Activated naive CD4-positive, alpha-beta T cell treated with anti-CD3 and anti-CD28 coated beads, Interleukin-2, amount 50 U/mL, for 24 hours (primary cell): ENCODE results near the gene ACOT7.
"Not testable (repeated sequence)": the region's sequence is repeated elsewhere in the genome, so short reads cannot be mapped to it uniquely, and the experiment has no call there.

Source experiments
- H3K27ac Mint-ChIP-seq: one replicate; pipeline ENCODE4 v1.8.0; 2021; ENCODE audit warnings: mild to moderate bottlenecking, mixed read lengths
- H3K27me3 Mint-ChIP-seq: one replicate; pipeline ENCODE4 v1.8.0; 2021; ENCODE audit warnings: mixed read lengths
- H3K36me3 Mint-ChIP-seq: one replicate; pipeline ENCODE4 v1.8.0; 2021; ENCODE audit warnings: mixed read lengths
- H3K4me1 Mint-ChIP-seq: one replicate; pipeline ENCODE4 v1.8.0; 2021; ENCODE audit warnings: mixed read lengths
- H3K4me3 Mint-ChIP-seq: one replicate; pipeline ENCODE4 v1.8.0; 2021; ENCODE audit warnings: mild to moderate bottlenecking, mixed read lengths
- H3K9me3 Mint-ChIP-seq: one replicate; pipeline ENCODE4 v1.8.0; 2021; ENCODE audit warnings: mixed read lengths

ACOT7 gene, protein sequence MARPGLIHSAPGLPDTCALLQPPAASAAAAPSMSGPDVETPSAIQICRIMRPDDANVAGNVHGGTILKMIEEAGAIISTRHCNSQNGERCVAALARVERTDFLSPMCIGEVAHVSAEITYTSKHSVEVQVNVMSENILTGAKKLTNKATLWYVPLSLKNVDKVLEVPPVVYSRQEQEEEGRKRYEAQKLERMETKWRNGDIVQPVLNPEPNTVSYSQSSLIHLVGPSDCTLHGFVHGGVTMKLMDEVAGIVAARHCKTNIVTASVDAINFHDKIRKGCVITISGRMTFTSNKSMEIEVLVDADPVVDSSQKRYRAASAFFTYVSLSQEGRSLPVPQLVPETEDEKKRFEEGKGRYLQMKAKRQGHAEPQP

DNA sequence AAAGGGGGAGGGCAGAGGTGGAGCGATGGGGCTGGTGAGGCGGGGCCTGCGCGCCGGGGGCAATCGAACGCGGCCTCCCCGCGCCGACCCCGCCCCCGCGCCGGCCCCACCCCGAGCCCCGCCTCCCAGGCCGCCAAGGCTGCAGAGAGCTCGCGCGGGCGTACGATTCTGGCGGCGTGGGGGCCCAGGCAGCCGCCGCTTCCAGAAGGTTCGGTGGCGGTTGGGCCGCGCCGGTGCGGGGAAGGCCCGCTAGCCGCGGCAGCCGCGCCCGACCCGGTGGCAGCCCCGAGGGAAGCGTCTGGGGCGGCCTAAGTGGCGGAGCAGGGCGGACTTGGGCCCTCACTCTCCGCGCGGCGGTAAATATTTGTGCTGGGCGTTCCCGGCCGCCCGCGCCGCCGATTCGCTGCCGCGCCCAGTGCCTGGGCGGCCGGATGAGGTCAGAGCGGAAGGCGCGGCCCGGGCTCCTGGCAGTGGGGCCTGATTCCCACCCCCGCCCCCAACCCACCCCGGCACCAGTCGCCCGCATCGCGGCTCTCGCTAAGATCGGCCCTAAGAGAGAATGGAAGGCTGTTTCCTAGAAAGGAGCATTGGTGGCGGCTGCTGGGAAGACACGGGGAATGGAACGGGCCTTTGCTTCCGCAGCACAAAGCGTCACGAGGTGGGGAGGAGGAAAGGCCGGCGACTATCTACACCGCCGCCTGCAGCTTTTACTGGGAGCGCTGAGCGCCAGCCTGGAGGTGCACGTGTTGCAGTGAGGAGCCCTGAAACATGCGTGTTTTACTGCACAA, at the start of gene ACOT7:
TSS of gene ACOT7 (minus strand) at position 368 of the 788 bp plus-strand sequence. CDS start 368 bp downstream, outside the sequence.
- Mint-ChIP-seq H3K36me3 (no peaks in the 10 kb centered on the region), H3K27me3 (no peaks in the 10 kb centered on the region), H3K4me3 (peak within 1 kb of the TSS; percentile 90), H3K27ac (peak within 1 kb of the TSS; percentile 96), H3K4me1 (peaks cover 22% of the 10 kb centered on the region), H3K9me3 (no peaks in the 10 kb centered on the region)

DNA sequence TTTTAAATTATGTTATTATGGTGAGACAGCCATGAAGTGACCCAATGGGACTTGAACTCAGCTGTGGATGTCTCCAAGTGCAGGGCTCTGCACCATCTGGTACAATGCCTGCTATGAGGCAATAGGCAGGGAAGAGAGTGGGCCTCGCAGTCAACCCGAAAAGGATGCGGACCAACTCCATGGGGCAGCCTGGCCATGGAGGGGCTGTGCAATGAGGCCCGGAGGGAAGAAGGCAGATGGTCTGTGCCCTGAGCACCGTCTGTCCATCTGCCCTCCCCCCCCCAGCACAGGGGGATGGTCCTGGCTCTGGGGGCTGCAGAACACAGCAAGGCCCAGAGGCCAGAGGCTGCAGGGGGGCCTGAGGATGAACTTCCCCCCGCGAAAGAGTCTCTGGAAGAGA, 48.0 kb upstream of the ACOT7 start:
- Mint-ChIP-seq H3K27me3 (peaks cover 28% of the 10 kb centered on the region), H3K27ac (no peak overlapping the region), H3K36me3 (no peaks in the 10 kb centered on the region), H3K9me3 (no peaks in the 10 kb centered on the region), H3K4me3 (no peak overlapping the region), H3K4me1 (peaks cover 23% of the 10 kb centered on the region)

DNA sequence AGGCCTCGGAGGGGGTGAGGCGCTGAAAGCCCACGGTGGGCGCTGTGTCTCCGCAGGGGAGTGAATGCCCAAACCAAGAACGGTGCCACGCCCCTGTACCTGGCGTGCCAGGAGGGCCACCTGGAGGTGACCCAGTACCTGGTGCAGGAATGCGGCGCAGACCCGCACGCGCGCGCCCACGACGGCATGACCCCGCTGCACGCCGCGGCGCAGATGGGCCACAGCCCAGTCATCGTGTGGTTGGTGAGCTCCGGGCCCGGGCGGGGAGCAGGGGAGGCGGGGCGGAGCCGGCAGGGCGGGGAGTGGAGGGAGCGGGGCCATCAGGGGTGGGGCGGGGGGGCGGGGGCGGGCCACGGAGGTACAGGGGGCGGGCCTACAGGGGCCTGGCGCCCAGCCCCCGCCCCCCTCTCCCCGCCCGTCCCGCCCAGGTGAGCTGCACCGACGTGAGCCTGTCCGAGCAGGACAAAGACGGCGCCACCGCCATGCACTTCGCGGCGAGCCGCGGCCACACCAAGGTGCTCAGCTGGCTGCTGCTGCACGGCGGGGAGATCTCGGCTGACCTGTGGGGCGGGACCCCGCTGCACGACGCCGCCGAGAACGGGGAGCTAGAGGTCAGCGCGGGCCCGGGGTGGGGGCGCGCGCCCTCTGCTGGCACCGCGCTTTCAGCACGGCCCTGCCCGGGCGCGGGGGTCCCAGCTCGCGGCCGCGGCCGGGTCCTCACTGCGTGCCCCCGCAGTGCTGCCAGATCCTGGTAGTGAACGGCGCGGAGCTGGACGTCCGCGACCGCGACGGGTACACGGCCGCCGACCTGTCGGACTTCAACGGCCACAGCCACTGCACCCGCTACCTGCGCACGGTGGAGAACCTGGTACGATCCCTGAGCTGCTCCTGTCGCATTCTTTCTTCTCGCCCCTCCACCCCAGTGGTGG, 46.9 kb upstream of the ACOT7 start:
- no peaks in the 10 kb centered on the region for H3K36me3 Mint-ChIP-seq
- H3K9me3 Mint-ChIP-seq = no peaks in the 10 kb centered on the region
- H3K27ac Mint-ChIP-seq = no peak overlapping the region
- peaks cover 19% of the 10 kb centered on the region for H3K4me1 Mint-ChIP-seq
- H3K27me3 Mint-ChIP-seq = peaks cover 24% of the 10 kb centered on the region
- H3K4me3 Mint-ChIP-seq = peak overlapping the region; percentile 60

DNA sequence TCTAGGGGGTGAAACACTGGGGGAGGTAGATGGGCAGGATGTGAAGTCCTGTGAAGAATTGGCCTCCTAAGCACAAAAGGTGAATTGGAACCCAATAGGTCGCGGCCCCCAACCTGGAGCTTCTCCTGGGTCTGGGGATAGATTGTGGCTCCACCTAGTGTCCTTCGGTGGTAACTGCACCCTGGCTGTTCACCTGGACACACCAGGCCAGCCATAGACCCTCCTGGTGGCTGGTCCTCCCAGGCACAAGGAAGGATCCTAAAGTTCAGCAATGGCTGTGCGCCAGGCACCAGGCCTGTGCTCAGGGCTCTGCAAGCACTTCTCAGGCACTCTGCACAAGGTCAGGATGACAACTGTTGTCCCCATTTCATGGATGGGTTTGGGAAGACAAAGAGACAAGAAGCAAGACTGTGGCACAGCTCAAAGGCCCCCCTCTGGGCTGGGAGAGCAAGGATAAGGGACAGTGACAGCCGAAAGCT, 44.5 kb upstream of the ACOT7 start:
- Mint-ChIP-seq H3K4me3 (peak overlapping the region; percentile 51), H3K27ac (peak overlapping the region; percentile 82), H3K27me3 (peaks cover 18% of the 10 kb centered on the region), H3K4me1 (peaks cover 13% of the 10 kb centered on the region), H3K9me3 (no peaks in the 10 kb centered on the region), H3K36me3 (no peaks in the 10 kb centered on the region)

DNA sequence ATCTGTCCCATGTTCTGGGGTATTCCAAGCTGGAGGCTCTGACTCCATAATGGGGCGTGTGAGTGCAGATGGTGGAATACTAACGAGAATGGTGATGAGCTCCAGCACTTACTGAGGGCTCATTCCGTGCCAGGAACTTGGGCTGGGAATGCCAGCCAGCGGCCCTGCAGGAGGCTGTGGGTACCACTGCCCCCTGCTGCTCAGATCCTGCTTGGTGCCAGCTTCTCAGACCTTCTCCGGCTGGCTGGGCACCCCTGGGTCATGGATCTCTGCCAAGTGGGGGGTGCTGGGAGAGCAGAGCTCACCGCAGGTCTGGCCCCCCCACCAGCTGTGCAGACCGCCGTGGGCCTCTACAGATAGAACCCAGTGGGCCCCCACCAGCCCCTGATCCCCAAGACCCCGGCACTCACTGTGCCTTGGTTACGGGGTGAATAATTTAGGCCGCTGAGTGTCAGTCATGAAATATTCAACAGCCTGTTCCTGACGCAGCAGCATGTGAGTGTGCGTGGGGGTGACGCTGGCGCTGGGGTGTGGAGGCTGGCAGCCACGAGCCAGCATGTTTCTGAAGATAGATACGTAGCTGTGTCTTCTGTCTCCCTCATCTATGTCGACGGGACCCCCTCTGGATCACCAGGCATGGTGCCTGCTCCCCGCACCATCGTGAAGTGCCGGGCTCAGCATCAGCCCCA, 43.6 kb upstream of the ACOT7 start:
- H3K4me3 Mint-ChIP-seq, H3K36me3 Mint-ChIP-seq, H3K9me3 Mint-ChIP-seq, H3K27ac Mint-ChIP-seq: not testable (repeated sequence)
- peaks cover 13% of the 10 kb centered on the region for H3K4me1 Mint-ChIP-seq
- peaks cover 18% of the 10 kb centered on the region for H3K27me3 Mint-ChIP-seq

DNA sequence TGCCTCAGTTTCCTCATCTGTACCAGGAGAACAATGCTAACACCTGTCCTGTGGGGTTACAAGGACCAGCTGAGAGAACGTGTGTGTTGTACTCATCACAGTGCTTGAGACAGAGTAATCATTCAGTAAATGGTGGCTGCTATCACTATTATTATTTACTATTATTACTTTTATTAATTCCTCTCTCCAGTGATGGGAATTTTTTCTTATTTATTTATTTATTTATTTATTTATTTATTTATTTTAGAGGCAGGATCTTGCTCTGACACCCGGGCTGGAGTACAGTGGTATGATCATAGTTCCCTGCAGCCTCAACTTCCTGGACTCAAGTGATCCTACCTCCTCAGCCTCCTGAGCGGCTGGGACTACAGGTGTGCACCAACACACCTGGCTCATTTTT, 42.7 kb upstream of the ACOT7 start:
- not testable (repeated sequence) for H3K9me3 Mint-ChIP-seq, H3K4me3 Mint-ChIP-seq, H3K36me3 Mint-ChIP-seq, H3K27ac Mint-ChIP-seq
- peaks cover 15% of the 10 kb centered on the region for H3K27me3 Mint-ChIP-seq
- H3K4me1 Mint-ChIP-seq = peaks cover 13% of the 10 kb centered on the region

DNA sequence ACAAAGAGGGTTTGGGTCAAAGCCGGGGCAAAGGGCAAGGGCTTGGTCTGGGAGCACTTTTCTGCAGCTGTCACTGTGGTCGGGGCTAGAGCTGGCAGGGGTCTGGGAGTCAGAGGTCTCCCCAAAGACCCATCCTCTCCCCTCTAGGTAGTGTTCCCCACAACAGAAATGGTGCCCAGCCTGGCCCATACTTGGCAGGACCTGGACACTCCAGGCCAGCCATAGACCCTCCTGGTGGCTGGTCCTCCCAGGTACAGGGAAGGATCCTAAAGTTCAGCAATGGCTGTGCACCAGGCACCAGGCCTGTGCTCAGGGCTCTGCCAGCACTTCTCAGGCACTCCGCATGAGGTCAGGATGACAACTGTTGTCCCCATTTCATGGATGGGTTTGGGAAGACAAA, 42.0 kb upstream of the ACOT7 start:
- H3K4me3 Mint-ChIP-seq = no peak overlapping the region
- H3K27ac Mint-ChIP-seq = no peak overlapping the region
- H3K36me3 Mint-ChIP-seq = no peaks in the 10 kb centered on the region
- peaks cover 12% of the 10 kb centered on the region for H3K27me3 Mint-ChIP-seq
- H3K9me3 Mint-ChIP-seq = no peaks in the 10 kb centered on the region
- H3K4me1 Mint-ChIP-seq = peaks cover 13% of the 10 kb centered on the region

DNA sequence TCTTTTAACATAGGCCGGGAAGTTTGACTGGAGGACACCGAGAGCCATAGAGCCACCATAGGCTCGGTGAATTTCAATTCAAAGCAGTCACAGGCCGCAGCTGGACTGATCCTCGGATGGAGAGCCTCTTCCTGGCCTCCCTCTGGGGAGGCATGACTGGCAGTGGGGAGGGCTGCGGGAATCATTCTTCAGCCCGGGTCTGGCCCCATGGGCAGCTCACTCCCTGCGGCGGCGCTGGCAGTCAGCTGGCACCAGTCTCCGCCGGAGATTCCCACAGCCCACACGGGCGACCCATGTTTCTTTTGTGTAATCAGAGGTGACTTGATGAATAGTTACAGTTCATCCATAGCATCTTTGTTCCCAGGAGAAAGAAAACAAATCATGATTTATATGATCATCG, 41.6 kb upstream of the ACOT7 start:
- Mint-ChIP-seq H3K27me3 (peaks cover 12% of the 10 kb centered on the region), H3K27ac (no peak overlapping the region), H3K4me1 (peaks cover 13% of the 10 kb centered on the region), H3K4me3 (no peak overlapping the region), H3K9me3 (no peaks in the 10 kb centered on the region), H3K36me3 (no peaks in the 10 kb centered on the region)

DNA sequence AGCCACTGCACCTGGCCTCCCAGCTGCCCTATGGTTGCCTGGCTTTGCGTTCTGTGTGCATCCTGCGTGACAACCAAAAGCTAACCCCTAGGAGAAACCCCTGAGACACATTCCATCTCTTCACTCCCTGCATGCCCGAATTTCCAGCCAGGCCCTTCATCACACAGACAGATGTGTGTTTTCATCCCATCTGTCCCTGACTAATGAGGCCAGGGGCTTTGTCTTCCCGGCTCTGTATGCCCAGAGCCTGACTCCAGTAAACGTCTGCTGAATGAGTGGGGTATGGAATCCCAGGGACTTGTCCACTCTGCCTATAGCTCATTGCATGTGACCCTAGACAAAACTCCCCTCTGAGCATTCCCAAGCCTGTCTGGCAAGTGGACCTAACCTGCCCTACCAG, 40.6 kb upstream of the ACOT7 start:
- Mint-ChIP-seq H3K27ac (no peak overlapping the region), H3K4me1 (peaks cover 6% of the 10 kb centered on the region), H3K9me3 (no peaks in the 10 kb centered on the region), H3K4me3 (no peak overlapping the region), H3K27me3 (peaks cover 8% of the 10 kb centered on the region), H3K36me3 (no peaks in the 10 kb centered on the region)

DNA sequence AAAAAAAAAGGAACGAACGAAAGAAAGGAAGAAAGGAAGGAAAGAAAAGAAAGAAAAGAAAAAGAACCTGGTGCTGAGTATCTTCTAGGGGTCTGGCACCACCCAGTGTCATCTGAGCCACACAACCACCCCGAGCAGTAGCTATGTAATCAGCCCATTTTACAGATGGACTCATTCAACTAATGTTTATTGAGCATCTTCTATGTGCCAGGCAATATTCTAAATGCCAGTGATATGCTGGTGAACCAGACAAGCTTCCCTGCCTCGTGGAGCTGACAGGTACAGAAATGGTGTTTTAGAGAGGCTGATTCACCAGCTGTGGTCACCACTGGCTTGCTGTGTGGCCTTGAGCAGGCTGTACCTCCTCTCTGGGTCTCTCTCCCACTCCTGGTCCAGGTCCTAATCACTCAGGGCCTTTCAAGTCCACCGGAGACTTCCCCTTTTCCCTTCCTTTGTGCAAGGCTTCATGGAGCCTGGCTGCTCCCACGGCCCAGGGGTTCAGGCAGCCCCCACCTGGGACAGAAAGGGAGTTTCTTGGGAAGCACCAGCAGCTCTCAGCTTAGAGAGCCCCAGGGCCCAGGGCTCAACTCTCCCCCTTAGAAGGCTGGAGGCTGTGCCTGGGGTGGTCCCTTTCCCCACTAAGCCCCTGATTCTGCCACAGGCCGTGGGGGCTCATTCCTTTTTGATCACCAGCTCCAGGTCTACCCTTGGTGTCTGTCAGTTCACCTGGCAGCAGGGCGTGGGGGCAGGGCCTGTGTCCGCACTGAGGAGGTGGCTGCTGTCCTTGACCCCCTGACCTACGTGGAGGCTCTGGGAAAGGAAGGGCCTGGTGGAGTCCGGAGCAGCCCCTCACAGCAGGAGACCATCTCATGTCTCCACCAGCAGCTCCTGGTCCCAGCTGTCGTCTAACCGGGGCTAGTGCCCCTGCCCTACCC, 38.3 kb upstream of the ACOT7 start:
- not testable (repeated sequence) for H3K27me3 Mint-ChIP-seq, H3K36me3 Mint-ChIP-seq, H3K4me1 Mint-ChIP-seq, H3K9me3 Mint-ChIP-seq, H3K27ac Mint-ChIP-seq, H3K4me3 Mint-ChIP-seq

DNA sequence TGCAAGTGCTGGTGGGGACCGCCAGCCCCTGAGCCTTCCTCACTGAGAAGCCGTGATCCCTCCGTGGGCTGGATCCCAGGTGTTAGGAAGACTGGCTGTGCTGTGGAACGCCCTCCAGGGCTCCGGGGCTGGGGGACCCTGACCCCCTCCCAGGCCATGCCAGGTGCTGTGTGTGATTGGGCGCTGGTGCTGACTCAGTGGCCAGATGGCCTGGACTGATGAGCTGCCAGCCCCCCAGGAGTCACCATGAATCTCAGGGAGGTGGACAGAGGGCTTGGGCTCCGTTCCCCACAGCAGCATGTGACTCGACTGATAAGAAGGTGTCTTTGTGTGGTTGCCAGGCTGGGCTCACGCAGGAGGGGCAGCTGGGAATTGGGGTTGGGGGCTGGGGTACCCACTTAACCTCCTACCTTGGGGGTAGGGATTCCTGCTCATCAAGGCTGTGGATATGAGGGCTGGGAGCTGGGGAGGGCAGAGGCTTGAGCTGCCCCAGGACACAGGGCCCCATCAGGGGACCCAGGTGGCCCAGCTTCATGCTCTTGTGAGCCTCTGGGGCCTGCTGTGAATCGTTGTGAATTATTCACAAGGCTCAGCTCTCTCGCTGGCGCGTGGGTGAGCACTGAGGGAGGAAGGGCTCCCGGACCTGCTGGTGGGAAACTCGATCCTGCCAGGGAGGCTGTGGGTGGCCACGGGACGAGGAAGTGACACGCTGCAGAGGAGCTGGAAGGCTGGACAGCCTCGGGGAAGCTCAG, 36.3 kb upstream of the ACOT7 start:
- not testable (repeated sequence) for H3K27me3 Mint-ChIP-seq, H3K4me1 Mint-ChIP-seq, H3K27ac Mint-ChIP-seq, H3K36me3 Mint-ChIP-seq, H3K9me3 Mint-ChIP-seq, H3K4me3 Mint-ChIP-seq

DNA sequence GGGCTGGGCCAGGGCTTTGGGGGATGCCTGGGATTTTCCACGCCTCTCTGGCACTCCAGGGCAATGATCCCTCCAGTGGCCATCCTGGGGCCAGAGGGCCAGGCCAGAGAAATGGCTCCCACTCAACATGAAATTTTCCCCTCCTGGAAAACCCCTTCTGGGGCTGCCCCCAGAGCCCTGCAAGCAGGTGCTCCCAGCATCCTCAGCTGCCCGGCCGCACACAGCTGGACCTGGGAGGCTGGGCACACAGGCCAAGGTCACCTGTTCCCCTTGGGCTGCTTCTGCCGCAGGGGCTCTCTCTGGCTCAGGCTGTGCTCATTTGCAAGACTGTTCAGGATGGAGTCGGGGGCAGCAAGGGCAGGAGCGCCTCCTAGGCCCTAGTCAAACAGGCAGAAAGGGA, 34.9 kb upstream of the ACOT7 start:
- H3K9me3 Mint-ChIP-seq, H3K27ac Mint-ChIP-seq, H3K4me1 Mint-ChIP-seq, H3K27me3 Mint-ChIP-seq, H3K36me3 Mint-ChIP-seq, H3K4me3 Mint-ChIP-seq: not testable (repeated sequence)

DNA sequence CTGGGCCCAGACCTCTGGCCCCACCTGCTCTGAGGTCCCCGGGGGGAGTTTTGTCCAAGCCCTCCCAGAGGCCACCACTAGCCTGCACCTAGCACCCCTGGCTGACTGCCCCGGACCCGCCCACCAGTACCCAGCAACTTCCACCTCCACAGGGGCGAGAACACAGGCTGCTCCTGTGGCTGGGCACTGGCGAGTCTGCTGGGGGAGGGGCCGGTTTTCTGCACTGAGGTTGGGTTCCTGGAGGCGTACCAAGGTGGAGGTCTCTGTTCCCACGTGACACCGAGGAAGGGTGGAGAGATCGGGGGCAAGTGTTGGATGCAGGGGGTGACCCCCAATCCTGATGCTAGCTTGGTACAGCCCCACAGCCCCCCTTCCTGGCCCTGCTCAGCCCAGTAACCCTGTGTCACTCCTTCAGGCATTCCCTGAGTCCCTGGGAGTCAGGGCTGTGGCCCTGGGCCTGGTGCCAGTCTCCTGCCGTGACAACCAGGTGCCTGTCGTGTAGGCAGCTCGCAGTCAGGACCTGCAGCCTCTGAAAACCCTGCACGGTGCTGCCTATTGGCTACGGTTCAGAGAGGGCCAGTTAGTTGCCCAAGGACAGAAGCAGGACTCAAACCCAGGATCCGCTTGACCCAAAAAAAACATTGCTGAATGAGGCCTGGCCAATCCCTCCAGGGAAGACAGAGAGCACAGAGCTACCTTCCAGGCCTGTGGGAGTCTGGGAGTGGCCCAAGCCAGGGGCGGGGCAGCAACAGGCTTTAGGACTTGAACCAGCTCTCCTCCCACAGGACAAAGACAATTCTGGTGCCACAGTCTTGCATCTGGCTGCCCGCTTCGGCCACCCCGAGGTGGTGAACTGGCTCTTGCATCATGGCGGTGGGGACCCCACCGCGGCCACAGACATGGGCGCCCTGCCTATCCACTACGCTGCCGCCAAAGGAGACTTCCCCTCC, 34.1 kb upstream of the ACOT7 start:
- no peak overlapping the region for H3K27ac Mint-ChIP-seq
- no peaks in the 10 kb centered on the region for H3K36me3 Mint-ChIP-seq
- H3K9me3 Mint-ChIP-seq = no peaks in the 10 kb centered on the region
- H3K4me1 Mint-ChIP-seq = peaks cover 7% of the 10 kb centered on the region
- H3K4me3 Mint-ChIP-seq = no peak overlapping the region
- peaks cover 7% of the 10 kb centered on the region for H3K27me3 Mint-ChIP-seq
